Naive B cell (primary cell): ENCODE data around the gene TTLL12. TPM values are rescaled to one million over a fixed set of nuclear protein-coding genes. Genes with fewer than 3 reads are reported as not detected.
A peak's percentile ranks its signal among the peaks of the same experiment; 100 is the strongest.

Source experiments
- ATAC-seq, 2 donors: fragments of 150-1000 bp; cut with Tn5 transposase; 2 replicates each; pipeline ENCODE4 v1.10.0; 2021; ENCODE audit warnings: low read depth in 2 of 2, mild to moderate bottlenecking in 2 of 2, moderate library complexity in 2 of 2
- DNase-seq: peaks from one replicate; pipeline ENCODE4 v3.0.0; 2022
- H3K27ac Mint-ChIP-seq, 6 donors: one replicate each; pipeline ENCODE4 v1.8.0; 2020 to 2022; ENCODE audit warnings: mild to moderate bottlenecking in 6 of 6, mixed read lengths in 6 of 6, moderate library complexity in 5 of 6, inconsistent platforms in 2 of 6
- H3K27me3 Mint-ChIP-seq, 3 donors: one replicate each; pipeline ENCODE4 v1.8.0; 2021 to 2022; ENCODE audit warnings: mixed read lengths in 3 of 3, mild to moderate bottlenecking in 1 of 3
- H3K36me3 Mint-ChIP-seq, 2 donors: one replicate each; pipeline ENCODE4 v1.8.0; 2020 to 2022; ENCODE audit warnings: mixed read lengths in 2 of 2, inconsistent platforms in 1 of 2, mild to moderate bottlenecking in 1 of 2
- H3K4me1 Mint-ChIP-seq, 3 donors: one replicate each; pipeline ENCODE4 v1.8.0; 2020 to 2022; ENCODE audit warnings: mixed read lengths in 3 of 3, inconsistent platforms in 1 of 3, mild to moderate bottlenecking in 1 of 3, moderate library complexity in 1 of 3
- H3K4me3 Mint-ChIP-seq, 8 donors: one replicate each; pipeline ENCODE4 v1.8.0; 2020 to 2022; ENCODE audit warnings: mild to moderate bottlenecking in 8 of 8, mixed read lengths in 8 of 8, moderate library complexity in 8 of 8, inconsistent platforms in 2 of 8
- H3K9me3 Mint-ChIP-seq, 7 donors: one replicate each; pipeline ENCODE4 v1.8.0; 2020 to 2022; ENCODE audit warnings: mixed read lengths in 7 of 7, mild to moderate bottlenecking in 5 of 7, inconsistent platforms in 2 of 7, moderate library complexity in 1 of 7
- polyA plus RNA-seq, 6 donors: library from polyadenylated mRNA; unstranded; fragments of 300-500 nt; fragmentation: Illumina TruSeq; gene quantifications; one replicate each; pipeline ENCODE4 v1.2.3, GENCODE V29; 2021; ENCODE audit warnings: low read depth in 6 of 6

Gene TTLL12
- polyA plus RNA-seq, 6 donors from 2014 or later = 6.8 to 15.9 (median 11.6) TPM

DNA sequence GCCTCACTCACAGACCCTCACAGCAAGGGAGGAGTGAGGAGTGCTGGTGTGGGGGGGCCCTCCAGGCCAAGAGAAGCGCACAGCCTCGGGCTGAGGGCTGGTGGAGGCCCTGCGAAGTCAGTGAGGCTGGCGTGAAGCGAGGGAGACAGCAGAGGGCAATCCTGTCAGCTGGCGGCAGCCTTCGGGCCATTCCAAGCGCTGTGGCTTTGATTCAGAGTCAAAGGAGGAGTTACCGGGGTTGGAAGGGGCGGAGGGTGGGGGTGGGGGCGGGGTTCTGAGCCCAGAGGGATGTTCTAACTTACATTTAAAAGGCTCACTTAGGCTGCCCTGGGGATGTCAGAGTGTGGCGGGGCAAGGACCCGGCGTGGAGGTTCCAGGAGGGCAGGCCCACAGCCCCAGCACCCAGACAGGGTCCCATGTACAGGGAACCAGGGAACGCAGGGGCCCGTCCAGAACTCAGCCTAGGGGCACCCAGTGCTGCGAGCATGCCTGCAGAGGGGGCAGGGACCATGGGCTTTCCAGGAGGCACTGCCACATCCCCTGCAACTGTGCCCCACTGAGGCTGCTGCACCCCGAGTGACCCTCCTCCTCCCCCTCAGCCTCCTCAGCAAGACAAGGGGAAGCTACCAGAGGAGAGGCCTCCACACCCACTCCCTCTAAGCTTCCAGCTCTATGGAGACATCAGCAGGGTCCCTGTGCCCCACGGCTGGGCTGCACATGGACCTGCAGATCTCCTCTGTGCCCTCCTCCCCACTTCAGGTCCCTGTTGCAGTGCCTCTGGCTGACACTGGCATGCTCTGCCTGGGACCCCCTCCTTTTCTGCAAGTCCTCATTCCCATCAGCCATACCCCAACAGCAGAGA lies 39.7 kb upstream of the TTLL12 start:
- no peaks in the 10 kb centered on the region for H3K36me3 Mint-ChIP-seq
- peaks cover 3 to 30% (median 27%) of the 10 kb centered on the region in 3 donors for H3K27me3 Mint-ChIP-seq
- H3K4me1 Mint-ChIP-seq = peaks cover 5 to 9% (median 7%) of the 10 kb centered on the region in 3 donors
- no peak overlapping the region for H3K27ac Mint-ChIP-seq
- no peak for ATAC-seq
- no peaks in the 10 kb centered on the region for H3K9me3 Mint-ChIP-seq
- no peak overlapping the region for H3K4me3 Mint-ChIP-seq
- no peak for DNase-seq

GRCh38 chr22:43225609-43226008 lies 38.7 kb upstream of the TTLL12 start:
- Mint-ChIP-seq H3K4me1 (peaks cover 0 to 4% (median 0%) of the 10 kb centered on the region in 3 donors), H3K9me3 (no peaks in the 10 kb centered on the region), H3K27ac (no peak overlapping the region), H3K27me3 (peaks cover 0 to 28% (median 20%) of the 10 kb centered on the region in 3 donors), H3K4me3 (no peak overlapping the region), H3K36me3 (no peaks in the 10 kb centered on the region)
- no peak for DNase-seq
- no peak for ATAC-seq

DNA sequence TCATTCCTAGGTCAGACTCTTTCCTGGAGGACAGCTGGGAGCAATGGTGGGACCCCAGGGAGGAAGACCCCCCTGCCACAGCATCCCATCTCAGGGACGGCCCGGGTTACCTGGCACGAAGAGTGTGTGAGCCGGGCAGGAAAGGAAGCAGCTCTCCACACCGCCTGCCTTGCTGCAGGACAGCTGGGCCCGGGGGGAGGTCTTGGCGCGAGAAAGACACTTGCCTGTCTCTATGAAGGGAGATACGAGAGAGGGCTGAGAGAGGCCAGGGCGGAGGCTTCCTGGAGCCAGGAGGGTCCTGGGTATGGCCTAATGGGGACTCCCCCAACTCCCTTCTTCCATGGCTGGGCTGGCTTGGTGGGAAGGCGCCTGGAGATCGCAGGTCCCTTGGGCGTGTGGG lies 36.1 kb upstream of the TTLL12 start:
- H3K27me3 Mint-ChIP-seq = peaks cover 4 to 36% (median 26%) of the 10 kb centered on the region in 3 donors
- H3K9me3 Mint-ChIP-seq = no peaks in the 10 kb centered on the region
- H3K36me3 Mint-ChIP-seq = no peaks in the 10 kb centered on the region
- DNase-seq (no peak), ATAC-seq (no peak)
- H3K4me1 Mint-ChIP-seq = peaks cover 0 to 4% (median 0%) of the 10 kb centered on the region in 3 donors
- no peak overlapping the region for H3K4me3 Mint-ChIP-seq
- no peak overlapping the region for H3K27ac Mint-ChIP-seq

DNA sequence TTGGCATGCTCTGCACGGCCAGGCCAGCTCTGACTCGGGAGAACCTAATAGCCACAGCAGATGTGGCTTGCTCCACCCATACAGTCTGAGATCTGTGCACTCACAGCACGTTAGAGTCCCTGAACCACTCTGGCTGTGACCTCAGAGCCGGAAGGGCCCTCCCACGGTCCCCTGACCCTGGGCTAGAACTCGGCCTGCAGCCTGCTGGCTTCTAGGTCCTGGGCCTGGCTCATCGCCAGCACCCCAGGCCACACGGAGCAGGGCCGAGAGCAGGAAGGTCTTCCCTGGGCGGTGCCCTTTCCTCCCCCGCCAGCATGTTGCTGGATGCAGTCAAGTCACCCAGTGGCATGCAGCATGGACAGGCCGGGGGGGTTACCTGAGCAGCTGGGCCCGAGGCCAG lies 35.3 kb upstream of the TTLL12 start:
- no peaks in the 10 kb centered on the region for H3K9me3 Mint-ChIP-seq
- peaks cover 4 to 43% (median 32%) of the 10 kb centered on the region in 3 donors for H3K27me3 Mint-ChIP-seq
- H3K27ac Mint-ChIP-seq = no peak overlapping the region
- ATAC-seq = no peak
- no peak overlapping the region for H3K4me3 Mint-ChIP-seq
- peaks cover 0 to 4% (median 0%) of the 10 kb centered on the region in 3 donors for H3K4me1 Mint-ChIP-seq
- no peaks in the 10 kb centered on the region for H3K36me3 Mint-ChIP-seq
- no peak for DNase-seq

DNA sequence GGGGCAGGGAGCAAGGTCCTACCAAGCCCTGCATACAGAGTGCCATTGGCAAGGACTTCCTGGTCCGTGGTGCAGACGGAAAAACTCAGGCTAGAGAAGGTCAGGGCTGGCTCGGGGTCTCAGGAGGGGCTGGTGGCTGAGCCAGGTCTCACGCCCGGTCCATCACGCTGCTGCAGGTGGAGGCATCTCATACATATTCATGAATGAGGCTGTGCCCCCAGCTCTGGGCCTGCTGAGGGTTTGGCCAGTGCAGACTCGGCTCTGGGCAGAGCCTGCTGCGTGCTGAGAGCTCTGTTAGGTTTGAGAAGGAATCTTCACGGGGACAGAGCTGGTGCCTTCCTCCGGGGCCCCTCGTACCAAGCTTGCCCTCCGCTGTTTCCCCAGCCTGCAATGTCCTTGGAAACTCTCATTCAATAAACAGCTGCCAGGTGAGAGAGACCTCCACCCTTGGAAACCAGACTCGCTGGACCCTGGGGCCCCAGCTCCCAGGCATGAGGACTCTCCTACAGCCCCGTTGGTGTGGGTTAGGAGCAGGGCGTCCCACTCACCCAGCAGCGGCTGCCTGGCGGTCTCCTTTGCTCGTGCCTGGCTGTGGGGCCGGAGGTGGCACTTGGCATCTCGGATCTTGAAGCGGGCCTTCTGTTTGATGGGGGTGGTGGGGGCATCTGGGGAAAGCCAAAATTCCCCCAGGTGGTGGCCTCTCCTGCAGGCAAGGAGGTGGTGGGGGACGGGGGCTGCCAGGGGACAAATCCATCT lies 33.9 kb upstream of the TTLL12 start:
- Mint-ChIP-seq H3K36me3 (no peaks in the 10 kb centered on the region), H3K27me3 (peaks cover 4 to 38% (median 30%) of the 10 kb centered on the region in 3 donors), H3K9me3 (no peaks in the 10 kb centered on the region), H3K4me1 (peaks cover 0 to under 1% (median 0%) of the 10 kb centered on the region in 3 donors), H3K4me3 (no peak overlapping the region), H3K27ac (peak overlapping the region in 1 of 6 donors; percentile 9)
- ATAC-seq (no peak), DNase-seq (no peak)

- peaks cover 4 to 39% (median 30%) of the 10 kb centered on the region in 3 donors for H3K27me3 Mint-ChIP-seq
- ATAC-seq (no peak), DNase-seq (no peak)
- H3K27ac Mint-ChIP-seq = peak overlapping the region in 1 of 6 donors; percentile 52
- no peaks in the 10 kb centered on the region for H3K36me3 Mint-ChIP-seq
- no peaks in the 10 kb centered on the region for H3K4me1 Mint-ChIP-seq
- H3K9me3 Mint-ChIP-seq = no peaks in the 10 kb centered on the region
- H3K4me3 Mint-ChIP-seq = no peak overlapping the region
These were observed 31.9 kb upstream of the TTLL12 start for GRCh38 chr22:43218786-43219185.

GRCh38 chr22:43217285-43218030 lies 30.5 kb upstream of the TTLL12 start:
- H3K27me3 Mint-ChIP-seq = peaks cover 4 to 39% (median 28%) of the 10 kb centered on the region in 3 donors
- no peaks in the 10 kb centered on the region for H3K36me3 Mint-ChIP-seq
- H3K4me1 Mint-ChIP-seq = no peaks in the 10 kb centered on the region
- H3K27ac Mint-ChIP-seq = peak overlapping the region in 1 of 6 donors; percentile 4
- no peaks in the 10 kb centered on the region for H3K9me3 Mint-ChIP-seq
- no peak for DNase-seq
- ATAC-seq = no peak
- H3K4me3 Mint-ChIP-seq = no peak overlapping the region

GRCh38 chr22:43216738-43217137 lies 29.8 kb upstream of the TTLL12 start:
- Mint-ChIP-seq H3K36me3 (no peaks in the 10 kb centered on the region), H3K9me3 (no peaks in the 10 kb centered on the region), H3K27me3 (peaks cover 4 to 43% (median 28%) of the 10 kb centered on the region in 3 donors), H3K27ac (no peak overlapping the region), H3K4me1 (no peaks in the 10 kb centered on the region), H3K4me3 (no peak overlapping the region)
- ATAC-seq (no peak), DNase-seq (no peak)

- Mint-ChIP-seq H3K27ac (no peak overlapping the region), H3K27me3 (peaks cover 0 to 38% (median 18%) of the 10 kb centered on the region in 3 donors), H3K4me3 (no peak overlapping the region), H3K36me3 (no peaks in the 10 kb centered on the region), H3K4me1 (no peaks in the 10 kb centered on the region), H3K9me3 (no peaks in the 10 kb centered on the region)
- ATAC-seq (no peak), DNase-seq (no peak)
These were observed 27.0 kb upstream of the TTLL12 start for GRCh38 chr22:43213962-43214361.

DNA sequence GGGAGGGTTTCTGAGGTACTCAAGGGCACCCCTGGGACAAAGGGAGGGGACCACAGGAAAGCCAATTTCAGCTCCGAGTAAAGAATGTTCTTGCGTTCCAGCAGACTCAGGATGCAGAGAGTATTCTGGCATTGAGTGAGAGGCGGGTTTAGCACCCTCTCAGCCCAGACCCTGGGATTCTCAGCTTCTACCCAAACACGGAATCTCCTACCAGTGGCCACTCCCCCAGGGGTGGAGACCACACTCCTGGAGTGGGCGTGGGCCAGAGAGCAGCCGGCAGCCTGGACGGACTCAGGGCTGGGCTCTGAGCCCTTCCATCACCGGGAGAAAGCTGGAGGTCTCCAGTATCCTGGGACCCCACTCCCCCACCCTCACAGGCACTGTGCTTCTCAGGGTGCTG lies 26.1 kb upstream of the TTLL12 start:
- H3K4me1 Mint-ChIP-seq = no peaks in the 10 kb centered on the region
- H3K9me3 Mint-ChIP-seq = no peaks in the 10 kb centered on the region
- no peak overlapping the region for H3K27ac Mint-ChIP-seq
- DNase-seq = no peak
- H3K4me3 Mint-ChIP-seq = no peak overlapping the region
- peaks cover 3 to 30% (median 20%) of the 10 kb centered on the region in 3 donors for H3K27me3 Mint-ChIP-seq
- no peak for ATAC-seq
- H3K36me3 Mint-ChIP-seq = no peaks in the 10 kb centered on the region

DNA sequence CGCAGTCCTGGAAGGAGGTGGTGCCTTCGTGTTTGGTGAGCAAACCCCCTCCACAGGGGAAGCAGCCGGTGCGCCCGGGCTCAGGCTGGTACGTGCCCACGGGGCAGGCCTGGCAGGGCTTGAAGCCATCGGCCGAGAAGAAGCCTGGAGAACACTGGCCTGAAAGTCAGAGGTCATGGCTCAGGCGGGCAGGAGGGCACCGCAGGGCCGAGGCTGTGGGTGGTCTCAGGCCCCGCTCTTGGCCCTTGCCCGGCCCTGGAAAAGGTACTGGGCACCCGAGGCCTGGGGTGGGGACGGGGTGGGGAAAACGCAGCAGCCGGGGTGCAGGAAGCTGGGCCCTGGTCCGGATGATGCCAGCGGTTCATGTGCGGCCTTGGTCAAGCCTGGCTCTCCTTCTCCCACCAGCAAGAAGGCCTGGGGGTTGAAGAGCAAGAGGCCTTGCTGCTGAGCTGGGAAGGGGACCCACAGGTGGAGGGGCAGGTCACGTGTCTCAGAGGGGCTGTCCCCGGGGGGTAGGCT lies 25.6 kb upstream of the TTLL12 start:
- Mint-ChIP-seq H3K27me3 (peaks cover 3 to 30% (median 20%) of the 10 kb centered on the region in 3 donors), H3K36me3 (no peaks in the 10 kb centered on the region), H3K9me3 (no peaks in the 10 kb centered on the region), H3K27ac (no peak overlapping the region), H3K4me3 (no peak overlapping the region), H3K4me1 (no peaks in the 10 kb centered on the region)
- ATAC-seq (no peak), DNase-seq (no peak)

DNA sequence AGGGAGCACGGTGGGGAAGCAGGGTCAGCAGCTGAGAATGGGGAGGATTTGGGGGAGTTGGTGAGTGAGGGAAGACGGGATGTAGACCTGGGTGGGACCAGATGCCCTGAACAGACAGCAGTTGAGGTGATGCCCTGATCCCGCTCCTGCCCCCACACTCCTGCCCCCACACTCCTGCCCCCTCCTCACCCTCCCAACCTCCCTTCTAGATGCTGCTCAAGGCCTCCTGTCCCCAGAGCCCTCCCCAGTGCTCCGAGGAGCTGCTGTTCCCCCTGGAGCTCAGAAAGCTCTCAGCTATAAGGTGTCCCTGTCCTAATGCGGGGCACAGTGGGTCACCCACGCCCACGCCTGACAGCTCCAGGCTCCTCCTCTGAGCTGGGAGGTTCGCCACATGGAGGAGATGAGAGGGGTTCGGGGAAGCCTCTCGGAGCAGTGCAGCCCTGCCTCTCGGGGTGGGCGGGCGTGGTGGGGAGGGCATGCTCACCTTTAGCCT lies 25.1 kb upstream of the TTLL12 start:
- ATAC-seq (no peak), DNase-seq (no peak)
- no peaks in the 10 kb centered on the region for H3K4me1 Mint-ChIP-seq
- H3K4me3 Mint-ChIP-seq = no peak overlapping the region
- peaks cover 3 to 27% (median 19%) of the 10 kb centered on the region in 3 donors for H3K27me3 Mint-ChIP-seq
- no peak overlapping the region for H3K27ac Mint-ChIP-seq
- no peaks in the 10 kb centered on the region for H3K9me3 Mint-ChIP-seq
- no peaks in the 10 kb centered on the region for H3K36me3 Mint-ChIP-seq
